Heart right ventricle (tissue), 16 donors: ENCODE measurements around the gene CCDC190. TPM values are rescaled to one million over a fixed set of nuclear protein-coding genes. Genes with fewer than 3 reads are reported as not detected.

Source experiments
- ATAC-seq, 8 donors: fragments of 200-7000 bp; cut with Tn5 transposase; one replicate each; pipeline ENCODE4 v1.9.1; 2020; ENCODE audit warnings: mild to moderate bottlenecking in 8 of 8, moderate library complexity in 8 of 8, moderate number of reproducible peaks in 1 of 8
- DNase-seq, 2 donors: peaks; one replicate each; pipeline ENCODE4 v3.0.0-alpha.2; 2020
- H3K27ac ChIP-seq, 10 donors: fragments of 200-600 bp; sonication (generic) in 2 of 10; one replicate each; pipeline versions ENCODE4 v1.5.0 to v1.8.0; 2020 to 2022; ENCODE audit warnings: mild to moderate bottlenecking in 3 of 10
- H3K27me3 ChIP-seq, 7 donors: fragments of 200-600 bp; one replicate each; pipeline ENCODE4 v1.8.0; 2021 to 2022; ENCODE audit warnings: mild to moderate bottlenecking in 2 of 7
- H3K36me3 ChIP-seq, 9 donors: fragments of 200-600 bp; sonication (generic) in 1 of 9; one replicate each; pipeline versions ENCODE4 v1.5.0 to v1.8.0; 2020 to 2022; ENCODE audit warnings: mild to moderate bottlenecking in 2 of 9
- H3K4me1 ChIP-seq, 9 donors: fragments of 200-600 bp; sonication (generic) in 1 of 9; one replicate each; pipeline versions ENCODE4 v1.5.0 to v1.8.0; 2020 to 2022; ENCODE audit warnings: mild to moderate bottlenecking in 4 of 9
- H3K4me3 ChIP-seq, 10 donors: fragments of 200-600 bp; sonication (generic) in 2 of 10; one replicate each; pipeline versions ENCODE4 v1.5.0 to v1.8.0; 2020 to 2022; ENCODE audit warnings: mild to moderate bottlenecking in 7 of 10, moderate library complexity in 2 of 10
- H3K9me3 ChIP-seq, 11 donors: fragments of 200-600 bp in 10 of 11; sonication (generic) in 2 of 11; one replicate each; pipeline versions ENCODE4 v1.5.0 to v1.8.0; 2013 to 2022; ENCODE audit warnings: mild to moderate bottlenecking in 2 of 11, control low read depth in 1 of 11, moderate library complexity in 1 of 11
- CTCF ChIP-seq, 9 donors: fragments of 200-600 bp; sonication (generic) in 2 of 9; IDR thresholded peaks; one replicate each; pipeline versions ENCODE4 v1.5.0 to v1.8.0; 2021 to 2022; ENCODE audit warnings: antibody characterized with exemption in 9 of 9, mild to moderate bottlenecking in 5 of 9, moderate library complexity in 1 of 9
- WGBS, 2 donors: extraction: QIAGEN DNeasy Blood & Tissue Kit; methylation state at CpG; one replicate each; pipeline ENCODE4 v1.1.7; 2013; ENCODE audit warnings: inconsistent platforms in 1 of 2; 5-methylcytosine and 5-hydroxymethylcytosine counted together
- intact Hi-C, 10 donors: fragments of 100-400 bp; cut with DNase I; formaldehyde crosslinking; loops; one replicate each; pipeline versions ENCODE4 v1.11.1 to v1.14.2; 2022
- polyA plus RNA-seq, 2 donors: library from polyadenylated mRNA; stranded (reverse); fragments of 200-250 nt; gene quantifications; one replicate each; pipeline ENCODE4 v1.2.3, GENCODE V29; 2013
- total RNA-seq, 10 donors: library from RNA; stranded (reverse); fragmentation: NEBNext Ultra II Directional in 3 of 10; extraction: Animal tissue kit (Norgen Biotek cat#: 25700) in 3 of 10; gene quantifications; one replicate each; pipeline versions ENCODE4 v1.2.1 to v1.2.4, GENCODE V29; 2021 to 2023
- donor health status: Arrhythmogenic right ventricular cardiomyopathy.
- donor health status: ischemic (EF 13 %, LVEDD 7.1; RV severe dilation, severe dysfunction).
- donor health status: healthy with polysubstance abuse.
- donor health status: DM: no; HTN: yes; CAD: no.
- donor health status: DM: no; HTN: no; CAD: no.
- donor health status: ischemic (EF 25% LVEDD 6.9; RV normal size, moderate dysfunction).
- donor health status: ischemic (EF 25% LVEDD 5.7; RV mildly dilated, moderate dysfunction).
- donor health status: healthy.
- donor health status: DM: yes; HTN: yes; CAD: no.
- donor health status: Ischemic cardiomyopathy.
- donor health status: ischemic (EF 35%, LVEDD 5.7; RV mildly dilated, moderate dysfunction).
- donor health status: nonischemic (EF 11% LVEDD 7.7; RV severe dilation, severe dysfunction).
- donor health status: DM: yes; HTN: yes; CAD: no.
- donor health status: PGD.
- donor health status: ischemic (EF 29% LVEDD 5.4; RV normal size, mild dysfunction).
- donor health status: nonischemic (EF 23%, LVEDD 6.1; RV moderate dilation, normal function).

Gene CCDC190
- total and polyA plus RNA-seq, 12 donors = 0.07 to 1.2 (median 0.30) TPM

- no peak overlapping the region for H3K4me3 ChIP-seq
- TF ChIP-seq CTCF (IDR thresholded peaks at IDR 0.05) = no peak
- 46 to 86% methylated on average over 1 of the region's 1 CpG for WGBS, 2 donors
- intact Hi-C loops = loop anchor here in 6 of 10 donors (5.0 to 10.0 kb wide), 4 partner anchors 213 to 466 kb away; partner anchors contain the start of gene RGS4 (in 1 of the 6)
- H3K9me3 ChIP-seq = no peaks in the 10 kb centered on the region
- no peaks in the 10 kb centered on the region for H3K4me1 ChIP-seq
- H3K36me3 ChIP-seq = no peaks in the 10 kb centered on the region
- ATAC-seq (no peak), DNase-seq (no peak)
- H3K27me3 ChIP-seq = peaks cover 0 to 3% (median 0%) of the 10 kb centered on the region in 7 donors
- no peak overlapping the region for H3K27ac ChIP-seq
Observed at GRCh38 chr1:162851341-162851740, 9.6 kb downstream of the CCDC190 start.

GRCh38 chr1:162849711-162850110, 11.3 kb downstream of the CCDC190 start:
- H3K27me3 ChIP-seq = peaks cover 0 to 3% (median 0%) of the 10 kb centered on the region in 7 donors
- no peak overlapping the region for H3K4me3 ChIP-seq
- no peaks in the 10 kb centered on the region for H3K36me3 ChIP-seq
- intact Hi-C loops = loop anchor here in 7 of 10 donors (2.0 to 10.0 kb wide), 6 partner anchors 215 to 468 kb away; partner anchors contain the start of gene RGS4 (in 1 of the 7)
- ATAC-seq = no peak
- DNase-seq = no peak
- WGBS, 2 donors = 61 to 84% methylated on average over 2 of the region's 2 CpGs
- no peak overlapping the region for H3K27ac ChIP-seq
- TF ChIP-seq CTCF (IDR thresholded peaks at IDR 0.05) = no peak
- H3K4me1 ChIP-seq = no peaks in the 10 kb centered on the region
- H3K9me3 ChIP-seq = no peaks in the 10 kb centered on the region

GRCh38 chr1:162847839-162848453, 13.0 kb downstream of the CCDC190 start:
- ATAC-seq (peak in 1 of 8 donors; percentile 39), DNase-seq (peak; percentile 75 to 77)
- Histone ChIP-seq H3K27ac (no peak overlapping the region), H3K4me3 (no peak overlapping the region), H3K27me3 (peaks cover 0 to 3% (median 0%) of the 10 kb centered on the region in 7 donors), H3K4me1 (no peaks in the 10 kb centered on the region), H3K36me3 (no peaks in the 10 kb centered on the region), H3K9me3 (no peaks in the 10 kb centered on the region)
- intact Hi-C loops = loop anchor here in 3 of 10 donors (2.0 kb wide), 2 partner anchors 327 to 469 kb away; no protein-coding TSS in a partner anchor
- peak; percentile 80 to 95 (median 92) for TF ChIP-seq CTCF (IDR thresholded peaks at IDR 0.05)
- 7 to 12% methylated on average over 3 of the region's 3 CpGs for WGBS, 2 donors

GRCh38 chr1:162846256-162847212, 14.4 kb downstream of the CCDC190 start:
- H3K4me1 ChIP-seq = no peaks in the 10 kb centered on the region
- no peaks in the 10 kb centered on the region for H3K36me3 ChIP-seq
- intact Hi-C loops = loop anchor here in 1 of 10 donors (2.0 kb wide), 1 partner anchor 470 kb away; no protein-coding TSS in a partner anchor
- no peak overlapping the region for H3K27ac ChIP-seq
- no peaks in the 10 kb centered on the region for H3K9me3 ChIP-seq
- no peak for TF ChIP-seq CTCF (IDR thresholded peaks at IDR 0.05)
- ATAC-seq = no peak
- WGBS, 2 donors = 84 to 91% methylated on average over 16 of the region's 16 CpGs
- no peak overlapping the region for H3K4me3 ChIP-seq
- DNase-seq = no peak
- H3K27me3 ChIP-seq = peaks cover 0 to 5% (median 0%) of the 10 kb centered on the region in 7 donors
